GM19043 (cell line): ENCODE results near the gene SPAG17.

Experiments
- ATAC-seq: cut with Tn5 transposase; IDR thresholded peaks from one replicate; pipeline ENCODE4 v1.9.1; 2021; ENCODE audit warnings: low read depth; ENCODE audit not compliant: unreplicated experiment

The SPAG17 gene

GRCh38 chr1:118185084-118185832 lies at the start of gene SPAG17:
SPAG17 (minus strand) TSS chr1:118185228; CDS start chr1:118185157, 71 bp downstream.
- ATAC-seq: no peak

GRCh38 chr1:118225471-118225870 lies 40.4 kb upstream of the SPAG17 start:
- no peak for ATAC-seq

DNA sequence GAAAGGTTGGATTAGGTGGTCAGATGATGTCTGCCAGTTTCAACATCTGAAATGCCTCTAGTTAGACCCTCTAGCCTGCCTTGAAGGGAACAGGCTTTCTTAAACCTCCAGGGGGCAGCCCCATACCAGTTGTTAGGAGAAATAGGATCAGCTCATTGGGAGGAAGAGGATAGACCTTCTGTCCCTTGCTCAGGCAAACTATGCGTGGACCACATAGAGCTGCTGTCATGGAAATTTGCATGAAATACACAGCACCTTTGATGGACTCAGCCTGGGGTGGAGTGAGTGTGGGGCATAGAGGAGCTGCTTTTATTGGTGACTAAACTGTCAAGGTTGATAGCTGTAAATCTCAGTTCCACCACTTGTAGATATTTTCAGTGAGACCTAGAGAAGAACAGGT lies 38.4 kb upstream of the SPAG17 start:
- ATAC-seq: no peak

GRCh38 chr1:118219438-118219837 lies 34.4 kb upstream of the SPAG17 start:
- ATAC-seq: no peak

- ATAC-seq: no peak
Observed at GRCh38 chr1:118217141-118217838, 32.3 kb upstream of the SPAG17 start.

GRCh38 chr1:118214866-118215265 lies 29.8 kb upstream of the SPAG17 start:
- ATAC-seq: no peak

GRCh38 chr1:118210723-118211110 lies 25.7 kb upstream of the SPAG17 start:
- ATAC-seq: no peak

- no peak for ATAC-seq
Observed at GRCh38 chr1:118210051-118210722, 25.2 kb upstream of the SPAG17 start.

- no peak for ATAC-seq
Observed at GRCh38 chr1:118209648-118210047, 24.6 kb upstream of the SPAG17 start.

GRCh38 chr1:118206966-118207365 lies 21.9 kb upstream of the SPAG17 start:
- no peak for ATAC-seq

DNA sequence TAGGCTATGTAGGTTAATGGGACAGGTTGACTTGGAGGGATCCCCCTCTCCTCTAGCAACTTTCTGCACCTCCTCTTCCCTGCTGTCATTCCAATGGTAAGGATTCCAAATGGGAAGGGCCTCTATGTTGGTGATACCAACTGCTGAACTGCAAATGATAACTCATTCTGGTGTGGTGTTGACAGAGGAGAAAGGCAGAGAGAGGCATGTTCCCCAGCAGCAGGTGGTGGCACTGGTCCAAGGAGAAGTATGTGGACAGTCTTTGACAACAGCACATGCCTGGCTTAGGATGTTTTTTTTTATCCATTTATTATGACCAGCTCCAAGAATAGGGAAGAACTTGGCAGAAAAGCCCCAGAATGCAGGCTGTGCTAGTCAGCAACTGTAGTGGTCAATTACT lies 19.6 kb upstream of the SPAG17 start:
- ATAC-seq: no peak

- no peak for ATAC-seq
Observed at GRCh38 chr1:118204105-118204504, 19.1 kb upstream of the SPAG17 start.

GRCh38 chr1:118202076-118202608 lies 17.1 kb upstream of the SPAG17 start:
- ATAC-seq: no peak

- ATAC-seq: no peak
Observed at GRCh38 chr1:118201524-118201923, 16.5 kb upstream of the SPAG17 start.

- no peak for ATAC-seq
Observed at GRCh38 chr1:118200836-118201235, 15.8 kb upstream of the SPAG17 start.

GRCh38 chr1:118190561-118190960 lies 5.5 kb upstream of the SPAG17 start:
- no peak for ATAC-seq

- no peak for ATAC-seq
Observed at GRCh38 chr1:118189564-118189963, 4.5 kb upstream of the SPAG17 start.

GRCh38 chr1:118188411-118188810 lies 3.4 kb upstream of the SPAG17 start:
- ATAC-seq: no peak

DNA sequence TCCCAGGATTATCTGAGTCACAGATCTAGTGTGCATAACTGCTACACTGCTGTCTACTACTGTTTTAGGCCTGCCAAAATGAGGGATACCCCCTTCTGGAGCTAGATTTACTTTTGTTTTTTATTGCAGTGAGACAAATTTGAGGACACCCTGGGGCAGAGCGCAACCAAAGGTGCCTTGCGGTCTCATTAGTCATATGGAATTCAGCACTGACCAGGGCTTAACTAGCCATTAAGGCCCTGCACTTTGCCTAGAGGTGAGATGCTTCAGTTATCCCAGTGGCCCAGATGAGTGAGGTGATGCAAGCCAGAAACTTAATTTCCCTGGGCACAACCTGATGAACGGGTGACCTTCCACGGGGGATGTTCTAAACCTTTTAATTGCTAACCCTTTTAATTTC lies 998 bp upstream of the SPAG17 start:
- ATAC-seq: no peak

- ATAC-seq: no peak
Observed at GRCh38 chr1:118184739-118185083, 317 bp downstream of the SPAG17 start.

GRCh38 chr1:118183586-118183985 lies 1.4 kb downstream of the SPAG17 start:
- ATAC-seq: no peak
